Right kidney (tissue), 9 donors: ENCODE results near the gene NUTF2.
A peak's percentile ranks its signal among the peaks of the same experiment; 100 is the strongest.

ENCODE experiments used
- DNase-seq: peaks from one replicate; pipeline ENCODE4 v3.0.0-alpha.2; 2016
- long read RNA-seq, 8 donors: transcript quantifications; one replicate each; lab custom pipeline, GENCODE V29; 2026

NUTF2 gene
- long read RNA-seq, donor 1, transcript NUTF2-204 (3 exons, 593 nt) = minor isoform, 29 of 250 reads
- long read RNA-seq, donor 1, transcript NUTF2-206 (5 exons, 1,119 nt) = minor isoform, 6 of 250 reads
- long read RNA-seq, donor 1, transcript NUTF2-208 (1 exons, 2,608 nt) = major isoform, 127 of 250 reads
- long read RNA-seq, donor 1, transcript NUTF2-201 (5 exons, 2,321 nt) = minor isoform, 69 of 250 reads
- long read RNA-seq, donor 1, partial matches to known transcripts = 17 of 250 reads
- long read RNA-seq, donor 1, other reads (novel, unspliced or antisense) = 0 of 250 reads
- long read RNA-seq, donor 2, transcript NUTF2-201 (5 exons, 2,321 nt) = minor isoform, 63 of 172 reads
- long read RNA-seq, donor 2, transcript NUTF2-204 (3 exons, 593 nt) = minor isoform, 10 of 172 reads
- long read RNA-seq, donor 2, transcript NUTF2-208 (1 exons, 2,608 nt) = major isoform, 83 of 172 reads
- long read RNA-seq, donor 2, partial matches to known transcripts = 12 of 172 reads
- long read RNA-seq, donor 2, other reads (novel, unspliced or antisense) = 0 of 172 reads
- long read RNA-seq, donor 3, transcript NUTF2-208 (1 exons, 2,608 nt) = major isoform, 61 of 110 reads
- long read RNA-seq, donor 3, transcript NUTF2-201 (5 exons, 2,321 nt) = minor isoform, 28 of 110 reads
- long read RNA-seq, donor 3, transcript NUTF2-204 (3 exons, 593 nt) = minor isoform, 10 of 110 reads
- long read RNA-seq, donor 3, partial matches to known transcripts = 8 of 110 reads
- long read RNA-seq, donor 3, other reads (novel, unspliced or antisense) = 0 of 110 reads
- long read RNA-seq, donor 4, transcript NUTF2-204 (3 exons, 593 nt) = minor isoform, 9 of 221 reads
- long read RNA-seq, donor 4, transcript NUTF2-206 (5 exons, 1,119 nt) = minor isoform, 6 of 221 reads
- long read RNA-seq, donor 4, transcript NUTF2-208 (1 exons, 2,608 nt) = major isoform, 130 of 221 reads
- long read RNA-seq, donor 4, transcript NUTF2-201 (5 exons, 2,321 nt) = minor isoform, 60 of 221 reads
- long read RNA-seq, donor 4, partial matches to known transcripts = 12 of 221 reads
- long read RNA-seq, donor 4, other reads (novel, unspliced or antisense) = 0 of 221 reads
- long read RNA-seq, donor 5, transcript NUTF2-201 (5 exons, 2,321 nt) = minor isoform, 83 of 307 reads
- long read RNA-seq, donor 5, transcript NUTF2-204 (3 exons, 593 nt) = minor isoform, 8 of 307 reads
- long read RNA-seq, donor 5, transcript NUTF2-207 (3 exons, 400 nt) = minor isoform, 5 of 307 reads
- long read RNA-seq, donor 5, transcript NUTF2-208 (1 exons, 2,608 nt) = major isoform, 193 of 307 reads
- long read RNA-seq, donor 5, partial matches to known transcripts = 13 of 307 reads
- long read RNA-seq, donor 5, other reads (novel, unspliced or antisense) = 0 of 307 reads
- long read RNA-seq, donor 6, transcript NUTF2-204 (3 exons, 593 nt) = minor isoform, 10 of 222 reads
- long read RNA-seq, donor 6, transcript NUTF2-201 (5 exons, 2,321 nt) = minor isoform, 76 of 222 reads
- long read RNA-seq, donor 6, transcript NUTF2-208 (1 exons, 2,608 nt) = major isoform, 119 of 222 reads
- long read RNA-seq, donor 6, partial matches to known transcripts = 10 of 222 reads
- long read RNA-seq, donor 6, other reads (novel, unspliced or antisense) = 0 of 222 reads
- long read RNA-seq, donor 7 = 0 reads
- long read RNA-seq, donor 8, transcript NUTF2-201 (5 exons, 2,321 nt) = minor isoform, 68 of 224 reads
- long read RNA-seq, donor 8, transcript NUTF2-208 (1 exons, 2,608 nt) = major isoform, 121 of 224 reads
- long read RNA-seq, donor 8, transcript NUTF2-204 (3 exons, 593 nt) = minor isoform, 10 of 224 reads
- long read RNA-seq, donor 8, transcript NUTF2-206 (5 exons, 1,119 nt) = minor isoform, 5 of 224 reads
- long read RNA-seq, donor 8, partial matches to known transcripts = 15 of 224 reads
- long read RNA-seq, donor 8, other reads (novel, unspliced or antisense) = 0 of 224 reads

DNA sequence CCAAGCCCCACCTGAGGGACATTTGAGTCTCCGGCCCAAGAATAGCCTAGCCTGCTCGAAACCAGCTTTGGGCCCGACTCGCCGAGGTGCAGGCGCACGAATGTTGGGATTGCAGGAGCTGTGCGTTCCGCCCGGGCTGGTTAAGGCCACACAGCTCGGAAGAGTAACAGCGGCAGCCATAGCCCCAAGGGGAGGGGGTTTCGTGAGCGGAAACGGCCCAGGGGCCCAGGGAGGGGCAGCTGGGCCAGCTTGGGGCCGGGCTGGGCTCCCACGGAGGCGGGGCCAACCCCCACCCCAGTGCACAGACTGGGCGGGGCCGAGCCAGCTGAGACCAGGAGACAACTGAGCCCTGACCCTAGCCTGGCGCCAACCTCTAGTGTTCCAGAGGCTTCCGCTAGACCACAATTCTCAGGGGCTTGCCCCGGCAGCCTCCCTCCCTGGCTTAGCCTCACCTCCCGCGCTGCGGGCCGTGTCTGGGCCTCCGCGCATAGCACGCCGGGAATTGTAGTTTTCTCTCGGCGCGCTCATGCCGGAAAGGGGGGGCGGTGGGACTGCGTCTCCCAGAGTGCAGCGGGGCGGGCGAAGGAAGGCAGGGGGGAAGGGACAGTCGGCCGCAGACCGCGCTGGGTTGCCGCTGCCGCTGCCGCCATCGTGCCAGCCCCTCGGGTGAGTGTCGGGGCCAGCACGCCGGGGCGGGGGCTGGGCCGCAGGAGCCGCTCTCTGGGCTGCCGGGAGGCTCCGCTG, at the start of gene NUTF2:
Gene NUTF2 (plus strand): TSS at position 614 of the 744 bp plus-strand sequence. CDS start 18,198 bp downstream, outside the sequence.
- DNase-seq = peak; percentile 98

DNA sequence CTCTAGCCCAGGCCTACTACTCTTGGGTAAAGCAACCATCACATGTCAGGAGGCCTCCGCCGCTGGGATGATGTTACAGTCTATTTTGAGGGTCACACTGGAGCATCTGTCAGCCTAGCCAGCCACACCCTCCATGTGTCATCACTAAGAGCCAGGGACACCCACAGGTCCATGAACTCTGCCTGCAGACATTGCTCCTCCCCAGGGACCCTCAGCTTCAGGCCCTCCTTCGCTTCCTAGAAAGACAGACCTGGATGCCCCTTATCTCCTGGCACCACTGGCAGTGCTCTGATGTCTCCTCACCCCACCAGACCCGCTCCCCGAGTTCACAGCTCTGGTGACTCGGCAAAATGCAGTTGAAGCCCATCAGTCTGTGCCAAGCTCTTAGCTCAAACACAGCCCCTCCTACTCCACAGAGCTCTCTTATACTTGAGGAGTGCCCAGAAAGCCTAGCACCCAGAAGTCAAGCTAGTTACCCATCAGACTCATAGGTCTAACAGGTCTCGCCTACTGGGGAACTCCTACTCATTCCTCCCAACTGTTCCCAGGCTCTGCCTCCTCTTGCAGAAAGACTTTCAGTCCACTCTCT, 46.3 kb upstream of the NUTF2 start:
- DNase-seq = no peak

DNA sequence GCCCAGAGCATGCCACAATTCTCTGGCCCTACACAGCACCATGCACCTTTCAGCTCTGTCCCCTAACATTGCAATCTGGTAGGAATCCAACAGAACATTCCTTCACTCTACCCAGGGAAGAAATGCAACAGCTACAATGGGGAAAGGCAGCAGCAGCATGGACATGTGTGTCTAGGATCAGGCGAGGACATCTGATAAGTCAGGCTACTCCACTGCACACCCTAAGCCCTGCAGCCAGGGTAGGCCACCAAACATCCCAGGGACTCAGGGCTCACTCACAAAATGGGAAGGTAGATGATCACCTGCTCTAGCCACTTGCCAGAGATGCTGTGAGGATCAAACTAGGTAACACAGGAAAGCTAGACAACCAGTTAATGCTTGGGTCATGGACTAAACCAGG, 45.5 kb upstream of the NUTF2 start:
- DNase-seq = no peak

DNA sequence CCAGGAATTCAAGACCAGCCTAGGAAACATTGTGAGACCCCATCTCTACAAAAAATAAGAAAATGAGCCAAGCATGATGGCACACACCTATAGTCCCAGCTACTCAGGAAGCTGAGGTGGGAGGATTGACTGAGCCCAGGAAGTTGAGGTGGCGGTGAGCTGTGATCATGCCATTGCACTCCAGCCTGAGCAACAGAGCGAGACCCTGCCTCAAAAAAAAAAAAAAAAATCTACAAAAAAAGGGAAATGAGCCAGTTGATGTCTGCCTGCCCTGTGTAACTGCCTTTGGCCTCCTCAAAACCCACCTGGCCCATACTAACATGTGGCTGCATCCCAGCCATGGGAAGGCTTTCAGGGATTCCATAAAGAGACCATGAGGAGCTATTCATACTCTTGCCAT, 44.9 kb upstream of the NUTF2 start:
- DNase-seq = no peak

DNA sequence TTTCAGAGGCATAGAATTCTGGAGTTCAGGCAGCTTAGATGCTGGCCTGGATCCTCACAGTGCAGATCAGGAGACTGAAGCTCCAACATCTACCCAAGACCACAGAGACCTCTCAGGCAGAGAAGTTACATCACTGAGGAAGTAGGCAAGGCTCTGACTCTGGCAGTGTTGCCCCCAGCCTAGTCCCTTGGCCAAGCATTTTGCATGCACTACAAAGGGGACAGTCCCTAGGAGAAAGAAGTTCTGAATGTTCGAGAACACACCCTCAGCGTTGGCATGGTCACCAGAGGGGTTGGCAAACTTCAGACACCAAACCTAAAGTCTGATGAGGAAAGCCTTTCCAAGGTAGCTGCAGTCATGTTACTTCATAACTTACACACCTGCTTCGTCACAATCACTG, 42.8 kb upstream of the NUTF2 start:
- no peak for DNase-seq

DNA sequence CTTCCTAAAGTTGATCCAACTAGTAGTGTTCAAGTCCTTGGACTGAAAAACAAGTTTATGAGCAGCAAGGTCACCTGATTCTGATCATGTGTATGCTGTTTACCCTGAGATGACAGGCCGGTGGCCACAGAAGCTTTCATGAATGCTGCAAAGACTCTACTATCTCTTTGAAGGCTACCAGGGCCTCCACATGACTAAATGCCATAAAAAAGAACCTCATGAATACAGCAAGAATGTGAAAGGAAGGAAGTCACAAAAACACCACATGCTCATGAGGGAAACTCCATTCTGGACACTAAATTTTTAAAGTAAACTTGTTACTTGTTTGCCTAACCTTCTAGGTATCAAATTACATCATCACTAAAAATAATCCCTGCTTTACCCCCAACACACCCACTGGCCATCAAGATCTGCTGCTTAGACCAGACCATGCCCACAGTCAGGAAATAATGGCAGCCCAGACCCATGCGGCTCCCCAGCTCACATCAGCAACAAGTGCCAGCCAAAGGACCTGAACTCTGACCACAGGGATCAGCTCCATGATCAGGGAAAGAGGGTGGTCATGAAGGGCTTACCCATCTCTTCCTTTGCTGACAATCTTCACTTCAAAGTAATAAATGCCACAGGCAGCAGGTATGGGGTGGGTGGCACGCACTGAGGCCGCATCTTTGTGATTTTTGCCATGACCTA, 41.7 kb upstream of the NUTF2 start:
- DNase-seq = no peak

DNA sequence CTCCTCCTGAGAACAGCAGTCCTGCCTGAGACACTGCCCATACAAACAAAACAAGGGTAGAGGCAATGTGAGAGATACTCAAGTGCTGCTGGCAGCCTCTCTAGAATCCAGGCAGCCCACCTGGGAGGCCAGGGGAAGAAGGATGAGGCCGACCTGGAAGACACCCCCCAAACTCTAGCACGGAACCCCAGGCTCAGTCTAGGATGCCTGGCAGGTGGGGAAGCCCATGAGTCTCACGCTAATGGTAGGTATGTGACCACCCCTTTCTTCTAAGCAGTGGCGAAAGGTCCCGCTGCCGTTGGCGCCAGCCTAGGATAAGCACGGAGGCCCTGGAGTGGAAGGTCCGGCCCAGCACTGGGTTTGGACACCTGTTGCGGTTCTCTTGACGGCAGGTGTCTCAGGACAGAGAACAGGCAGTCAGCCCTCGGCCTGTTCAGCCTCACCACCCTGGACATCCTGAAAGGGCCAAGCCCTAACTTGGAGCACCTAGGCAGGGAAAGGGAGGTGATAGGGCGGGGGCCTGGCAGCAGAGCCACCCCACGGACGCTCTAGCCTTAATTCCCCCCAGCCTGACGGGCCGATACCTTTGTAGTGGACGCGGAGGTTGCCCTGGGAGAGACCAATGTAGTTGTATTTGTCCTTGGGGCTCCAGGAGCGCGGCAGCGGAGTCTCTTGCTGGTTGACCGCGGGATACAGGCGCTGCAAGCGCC, 40.9 kb upstream of the NUTF2 start:
- DNase-seq = peak; percentile 81

DNA sequence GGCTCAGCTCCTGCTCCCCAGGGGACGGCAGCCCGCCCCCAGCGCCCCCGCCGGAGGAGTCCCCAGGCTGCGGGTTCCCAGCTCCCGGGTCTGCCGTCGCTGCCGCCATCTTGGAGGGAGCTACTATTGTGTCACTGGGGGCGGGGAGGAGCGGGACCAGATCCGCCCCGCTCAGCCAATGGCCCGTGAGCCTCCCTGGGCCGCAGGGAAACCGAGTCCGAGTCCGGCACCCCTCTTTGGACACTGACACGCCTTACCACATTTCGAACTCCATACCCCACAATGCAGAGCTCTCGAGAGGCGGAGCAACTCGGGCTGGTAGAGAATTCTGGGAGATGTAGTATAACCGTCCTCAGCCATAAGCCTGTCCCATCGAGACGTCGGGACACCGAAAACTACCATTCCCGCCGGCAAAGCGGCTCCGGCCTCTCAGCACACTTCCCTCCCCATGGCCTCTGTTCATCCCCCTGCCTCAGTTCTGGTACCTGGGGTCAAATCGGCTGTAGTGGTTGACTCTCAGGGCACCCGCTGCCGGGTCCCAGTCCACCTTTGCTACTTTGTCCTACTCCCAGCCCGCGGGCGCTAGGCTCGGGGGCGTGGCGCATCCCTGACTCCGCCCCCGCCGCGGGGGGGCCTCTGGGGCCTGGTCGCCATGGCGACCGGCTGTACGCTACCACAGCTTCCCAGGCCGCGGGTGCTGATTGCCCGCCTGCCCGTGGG, 40.1 kb upstream of the NUTF2 start, which contains the start of the genes RANBP10 and TSNAXIP1:
Gene RANBP10 (minus strand): TSS at position 133 of the 720 bp plus-strand sequence. CDS start 24 bp downstream, at position 109.
Gene TSNAXIP1 (plus strand): TSS at position 462 of the 720 bp plus-strand sequence. CDS start 261 bp downstream, outside the sequence.
- DNase-seq = peak; percentile 100

DNA sequence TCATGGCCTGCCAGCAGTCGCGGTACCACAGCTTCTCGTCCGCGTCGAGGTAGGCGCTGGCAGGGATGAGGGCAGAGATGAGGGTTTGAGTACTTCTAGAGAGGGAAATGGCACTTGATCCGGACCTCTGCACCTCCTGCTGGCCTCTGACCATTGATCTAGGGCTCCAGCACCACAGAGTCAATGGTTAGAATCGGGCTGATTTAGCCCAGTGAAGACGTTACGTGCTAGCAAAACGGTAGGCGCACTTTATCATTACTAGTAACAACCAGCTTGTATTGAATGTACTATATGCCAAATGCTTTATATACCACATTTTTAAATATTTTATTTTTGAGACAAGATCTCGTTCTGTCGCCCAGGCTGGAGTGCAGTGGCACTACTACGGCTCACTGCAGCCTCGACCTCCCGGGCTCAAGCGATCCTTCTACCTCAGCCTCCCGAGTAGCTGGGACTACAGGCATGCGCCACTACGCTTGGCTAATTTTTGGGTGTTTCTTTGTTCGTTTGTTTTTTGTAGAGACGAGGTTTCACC, 39.5 kb upstream of the NUTF2 start:
- no peak for DNase-seq

DNA sequence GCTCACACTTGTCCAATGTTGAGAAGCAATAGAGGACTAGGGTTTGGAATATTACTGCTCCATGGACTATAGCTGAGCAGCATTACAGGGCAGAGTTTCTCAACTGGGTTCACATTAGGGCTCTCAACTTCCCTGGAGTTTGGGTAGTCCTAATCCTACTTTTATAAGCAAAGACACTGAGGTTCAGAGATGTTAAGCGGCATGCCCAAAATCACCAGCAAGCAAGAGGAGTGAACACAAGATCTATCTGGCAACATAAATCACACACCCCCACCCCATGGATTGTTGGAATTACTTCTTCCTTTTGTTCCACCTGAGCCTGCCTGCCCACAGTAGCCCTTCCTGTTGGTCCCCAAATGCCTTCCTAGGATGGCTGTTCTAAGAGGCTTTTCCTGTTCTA, 34.8 kb upstream of the NUTF2 start:
- DNase-seq = no peak

DNA sequence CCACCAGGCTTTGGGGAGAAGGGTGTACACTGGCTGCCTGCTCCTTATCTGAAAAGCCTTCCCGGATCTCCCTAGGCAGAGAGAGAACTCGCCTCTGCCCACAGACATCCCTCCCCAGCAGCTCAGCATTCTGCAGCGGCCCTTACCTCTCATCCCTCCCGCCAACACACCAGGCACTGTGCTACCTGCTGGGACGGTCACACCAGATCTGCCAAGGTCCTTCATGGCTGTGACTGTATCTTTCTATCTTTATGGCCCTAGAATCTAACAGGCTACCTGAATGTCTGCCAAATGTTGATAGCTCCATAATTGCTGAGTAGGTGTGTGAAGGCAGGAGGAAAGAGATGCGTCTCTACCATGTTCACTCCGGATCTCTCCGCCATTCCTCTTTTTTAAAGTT, 32.2 kb upstream of the NUTF2 start:
- no peak for DNase-seq

DNA sequence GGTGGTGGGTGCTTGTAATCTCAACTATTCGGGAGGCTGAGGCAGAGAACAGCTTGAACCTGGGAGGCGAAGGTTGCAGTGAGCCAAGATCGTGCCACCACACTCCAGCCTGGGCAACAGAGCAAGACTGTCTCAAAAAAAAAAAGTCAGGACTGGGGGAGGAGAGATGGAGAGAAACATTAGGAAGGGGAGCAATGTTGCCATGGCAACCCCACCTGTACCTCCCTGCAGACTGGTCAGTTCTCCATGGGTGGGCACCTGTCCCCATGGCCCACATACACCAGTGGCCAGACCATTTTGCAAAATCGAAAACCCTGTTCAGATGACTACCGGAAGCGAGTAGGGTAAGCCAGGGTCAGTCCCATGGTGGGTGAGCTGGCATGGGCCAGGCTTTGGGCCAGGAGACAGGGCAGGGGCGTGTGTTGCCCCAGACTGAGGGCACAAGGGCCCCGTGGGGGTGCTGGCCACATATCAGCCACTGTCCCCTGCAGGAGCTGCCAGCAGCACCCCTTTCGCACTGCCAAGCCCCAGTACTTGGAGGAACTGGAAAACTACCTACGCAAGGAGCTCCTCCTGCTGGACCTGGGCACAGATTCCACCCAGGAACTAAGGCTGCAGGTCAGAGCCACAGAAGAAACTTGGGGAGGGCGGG, 26.0 kb upstream of the NUTF2 start:
- DNase-seq = no peak

DNA sequence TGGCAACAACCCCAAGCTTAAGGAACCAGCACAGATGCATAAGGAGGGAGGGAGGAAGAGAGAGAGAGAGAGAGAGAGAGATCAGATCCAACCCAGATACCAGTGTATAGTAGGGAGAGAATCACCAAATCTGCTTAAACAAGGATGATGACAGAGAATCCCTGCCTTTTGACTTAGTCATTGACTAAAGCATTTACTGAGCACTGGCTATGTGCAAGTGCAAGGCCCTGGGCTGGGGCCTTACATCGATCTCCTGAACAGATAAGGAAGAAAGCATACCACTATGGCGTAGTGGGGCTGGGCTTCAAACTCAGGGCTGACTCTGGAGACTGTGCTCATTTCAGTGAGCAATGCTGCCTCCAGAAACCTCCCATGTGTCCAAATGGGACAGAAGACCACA, 24.2 kb upstream of the NUTF2 start:
- no peak for DNase-seq

DNA sequence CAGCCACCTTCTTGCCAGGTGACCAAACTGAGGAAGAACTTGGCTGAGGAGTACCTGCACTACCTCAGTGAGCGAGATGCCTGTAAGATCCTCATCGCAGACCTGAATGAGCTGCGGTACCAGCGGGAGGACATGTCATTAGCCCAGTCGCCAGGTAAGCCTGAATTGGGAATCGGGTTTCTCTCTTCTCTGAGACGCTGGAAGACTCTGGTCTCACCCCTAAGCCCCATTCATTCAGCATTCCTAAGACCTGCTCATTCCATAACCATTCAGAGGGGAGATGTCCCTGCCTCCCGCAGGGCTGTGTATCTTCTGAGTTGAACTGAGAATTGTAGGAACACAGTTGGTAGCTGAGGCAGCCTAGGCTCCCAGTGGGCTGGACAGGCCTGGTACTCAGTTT, 21.6 kb upstream of the NUTF2 start:
- no peak for DNase-seq

DNA sequence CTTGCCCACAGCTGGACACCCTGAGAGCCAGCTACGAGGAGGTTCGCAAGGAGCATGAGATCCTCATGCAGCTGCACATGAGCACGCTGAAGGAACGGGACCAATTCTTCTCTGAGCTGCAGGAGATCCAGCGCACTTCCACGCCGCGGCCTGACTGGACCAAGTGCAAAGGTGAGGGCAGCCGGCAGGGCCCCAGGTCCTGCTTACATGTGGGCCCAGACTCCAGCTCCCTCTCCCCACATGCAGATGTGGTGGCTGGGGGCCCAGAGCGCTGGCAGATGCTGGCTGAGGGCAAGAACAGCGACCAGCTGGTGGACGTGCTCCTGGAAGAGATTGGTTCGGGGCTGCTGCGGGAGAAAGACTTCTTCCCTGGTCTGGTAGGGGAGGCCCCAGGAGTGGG, 20.8 kb upstream of the NUTF2 start:
- no peak for DNase-seq

DNA sequence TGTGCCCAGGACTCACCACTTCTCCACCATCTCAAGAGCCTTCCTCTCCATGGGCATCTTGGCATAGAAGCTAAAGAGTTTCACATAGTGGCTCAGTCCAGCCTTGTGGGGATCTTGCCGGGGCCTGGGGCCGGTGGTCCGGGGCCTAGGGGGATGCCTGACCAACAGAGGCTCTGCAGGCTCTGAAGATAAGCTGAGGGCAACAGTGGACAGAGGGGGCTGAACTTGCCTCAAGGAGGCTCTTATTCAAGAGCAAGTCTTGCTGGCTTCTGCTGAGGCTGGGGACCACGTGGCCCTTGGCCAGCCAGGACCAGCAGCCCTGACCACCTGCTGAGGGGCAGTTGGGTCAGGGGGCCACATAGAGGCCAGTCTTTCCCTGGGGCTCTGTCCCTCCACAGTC, 18.1 kb upstream of the NUTF2 start:
- no peak for DNase-seq

DNA sequence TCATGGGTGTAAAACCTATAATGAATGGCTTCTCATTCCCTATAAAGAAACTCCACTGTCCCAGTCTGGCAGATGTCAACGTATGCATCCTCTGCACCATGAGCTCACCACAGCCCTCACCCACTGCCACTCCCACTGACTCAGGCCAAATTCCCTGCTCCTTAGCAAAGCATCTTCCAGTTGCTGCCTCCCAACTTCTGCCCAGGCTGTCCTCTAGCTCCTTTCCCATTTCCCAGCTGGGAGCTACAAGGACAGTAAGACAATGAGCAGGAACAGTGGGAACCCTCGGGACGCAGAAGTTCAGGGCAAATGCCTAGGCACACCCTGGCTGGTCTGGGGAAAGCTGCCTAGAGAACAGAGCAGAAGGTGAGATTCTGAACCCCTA, 13.7 kb upstream of the NUTF2 start:
- DNase-seq = peak; percentile 12
